Esophagus squamous epithelium (tissue), 4 donors: ENCODE results near the gene GET4.

ENCODE experiments used
- CTCF ChIP-seq, 6 experiments: fragments of 450-650 bp in 4 of 6; fragments of 200-600 bp in 2 of 6; sonication (generic) in 2 of 6; IDR thresholded peaks; one replicate each; pipeline ENCODE4 v1.5.1; 2016 to 2019; ENCODE audit warnings: antibody characterized with exemption in 6 of 6, mild to moderate bottlenecking in 4 of 6, moderate library complexity in 4 of 6
- POLR2A ChIP-seq, 4 donors: fragments of 450-650 bp; IDR thresholded peaks; one replicate each; pipeline ENCODE4 v1.6.1; 2017; ENCODE audit warnings: antibody characterized with exemption in 4 of 4, mild to moderate bottlenecking in 4 of 4, moderate library complexity in 3 of 4

GRCh38 chr7:885261-885892 is 9.0 kb downstream of the GET4 start:
- TF ChIP-seq CTCF (IDR thresholded peaks at IDR 0.05) (no peak), POLR2A (IDR thresholded peaks at IDR 0.05) (no peak)
